WI38 (cell line): ENCODE data around the gene BCOR.

Experiments used
- H3K4me3 ChIP-seq: 2 replicates; pipeline ENCODE4 v1.5.1; 2011; ENCODE audit warnings: low read depth, mild to moderate bottlenecking, control low read depth, low read length
- TF ChIP-seq, protein P1 (sequence below): IDR thresholded peaks from 2 replicates; pipeline ENCODE4 v1.5.1; 2012; ENCODE audit warnings: low read depth, mild to moderate bottlenecking, control low read depth, low read length

The BCOR gene

DNA sequence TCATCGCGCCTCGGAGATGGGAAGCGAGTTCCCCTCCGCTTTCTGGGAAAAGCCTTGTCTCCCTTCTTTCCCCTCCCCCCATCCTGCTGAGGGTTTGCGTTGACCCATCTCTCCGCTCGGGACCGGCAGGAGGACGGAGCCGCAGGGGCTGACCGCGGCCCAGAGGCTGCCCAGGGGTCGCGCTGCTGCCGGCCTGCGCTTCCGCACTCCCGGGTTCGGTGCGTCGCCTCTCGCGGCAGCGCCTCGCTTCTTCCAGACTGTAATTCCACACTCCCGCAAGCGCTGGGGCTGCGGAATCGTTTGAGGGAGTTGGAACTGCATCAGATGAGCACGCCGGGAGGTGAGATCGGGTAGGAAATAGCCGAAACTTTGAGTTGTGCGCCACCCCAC, 88.3 kb downstream of the BCOR start:
- no peak overlapping the region for H3K4me3 ChIP-seq
- TF ChIP-seq, protein P1, sequence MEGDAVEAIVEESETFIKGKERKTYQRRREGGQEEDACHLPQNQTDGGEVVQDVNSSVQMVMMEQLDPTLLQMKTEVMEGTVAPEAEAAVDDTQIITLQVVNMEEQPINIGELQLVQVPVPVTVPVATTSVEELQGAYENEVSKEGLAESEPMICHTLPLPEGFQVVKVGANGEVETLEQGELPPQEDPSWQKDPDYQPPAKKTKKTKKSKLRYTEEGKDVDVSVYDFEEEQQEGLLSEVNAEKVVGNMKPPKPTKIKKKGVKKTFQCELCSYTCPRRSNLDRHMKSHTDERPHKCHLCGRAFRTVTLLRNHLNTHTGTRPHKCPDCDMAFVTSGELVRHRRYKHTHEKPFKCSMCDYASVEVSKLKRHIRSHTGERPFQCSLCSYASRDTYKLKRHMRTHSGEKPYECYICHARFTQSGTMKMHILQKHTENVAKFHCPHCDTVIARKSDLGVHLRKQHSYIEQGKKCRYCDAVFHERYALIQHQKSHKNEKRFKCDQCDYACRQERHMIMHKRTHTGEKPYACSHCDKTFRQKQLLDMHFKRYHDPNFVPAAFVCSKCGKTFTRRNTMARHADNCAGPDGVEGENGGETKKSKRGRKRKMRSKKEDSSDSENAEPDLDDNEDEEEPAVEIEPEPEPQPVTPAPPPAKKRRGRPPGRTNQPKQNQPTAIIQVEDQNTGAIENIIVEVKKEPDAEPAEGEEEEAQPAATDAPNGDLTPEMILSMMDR, result no peak

DNA sequence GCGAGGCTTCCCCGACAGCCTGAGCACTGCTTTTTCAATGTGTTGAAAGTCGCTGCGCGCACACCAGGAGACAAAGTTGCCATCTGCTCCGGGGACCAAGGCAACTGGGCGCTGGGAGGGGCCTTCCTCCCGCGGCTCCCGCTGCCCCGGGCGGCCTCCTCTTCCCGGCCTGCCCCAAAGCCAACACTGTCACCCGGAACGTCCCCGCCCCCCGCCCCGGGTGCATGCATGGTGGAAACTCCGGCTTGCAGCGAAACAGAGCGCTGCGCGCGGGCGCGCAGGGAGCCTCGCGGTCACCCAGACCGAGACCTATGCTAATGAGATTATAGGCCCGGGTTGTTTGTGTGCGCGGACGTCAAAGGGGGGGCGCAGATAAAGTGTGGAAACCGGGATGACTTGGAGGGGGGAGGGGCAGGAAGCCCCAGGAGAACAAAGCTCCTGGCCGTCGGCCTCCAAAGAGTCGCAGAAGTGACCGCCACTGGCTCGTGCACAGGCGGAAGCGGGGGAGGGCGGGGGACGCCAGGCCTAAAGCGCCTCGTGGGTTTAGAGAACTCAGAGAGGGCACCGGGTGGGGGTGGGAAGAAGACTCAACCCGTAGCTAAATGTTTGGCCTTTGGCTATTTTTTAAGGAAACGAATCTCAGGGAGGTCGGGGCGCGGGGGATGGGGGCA, 88.8 kb downstream of the BCOR start:
- H3K4me3 ChIP-seq, result no peak overlapping the region
- TF ChIP-seq, protein P1, result no peak

DNA sequence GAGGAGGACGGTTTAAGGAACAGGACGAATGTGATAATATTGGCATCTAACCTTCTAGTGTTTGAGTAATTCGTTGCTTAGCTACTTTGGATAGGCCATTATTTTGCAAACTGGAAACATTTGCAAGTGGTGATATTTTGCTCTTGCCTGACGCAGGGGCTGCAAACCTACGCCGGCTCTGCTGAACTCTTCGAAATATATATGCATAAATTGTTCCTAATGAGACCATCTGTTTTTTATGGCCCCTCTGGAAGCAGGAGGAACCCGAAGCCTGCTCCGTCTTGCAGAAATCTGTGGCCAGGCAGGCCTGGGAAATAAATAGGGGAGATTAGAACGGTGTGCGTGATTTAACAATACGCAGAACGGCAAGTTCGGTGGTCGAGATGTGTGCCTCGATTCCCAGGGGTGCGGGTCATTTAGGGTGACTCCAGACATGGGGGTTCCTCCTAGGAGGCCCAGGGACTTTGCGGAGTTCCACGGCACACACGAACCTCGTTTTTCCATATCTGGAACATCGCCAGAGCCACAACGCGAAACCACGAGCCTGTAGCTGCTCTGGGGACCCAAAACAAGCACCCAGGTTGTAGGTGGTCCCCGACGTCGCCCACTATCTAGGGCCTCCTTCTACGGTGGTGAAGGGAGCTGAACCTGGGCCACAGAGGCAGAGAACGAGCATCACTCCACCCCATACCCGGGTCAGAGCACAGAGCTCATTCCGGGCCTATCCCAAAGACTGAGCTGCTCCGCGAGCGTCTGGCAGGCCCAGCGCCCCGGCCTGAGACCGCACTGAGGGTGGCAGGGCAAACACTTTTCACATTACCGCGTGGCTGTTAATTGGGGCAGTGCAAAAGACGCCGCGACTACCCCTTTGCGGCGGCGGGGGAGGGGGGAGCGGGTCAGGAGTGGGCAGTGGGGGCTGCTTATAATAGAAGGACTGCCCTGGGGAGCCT, 89.7 kb downstream of the BCOR start:
- H3K4me3 ChIP-seq, result no peak overlapping the region
- TF ChIP-seq, protein P1, result no peak

GRCh38 chrX:40007131-40007755, 90.5 kb downstream of the BCOR start:
- no peak overlapping the region for H3K4me3 ChIP-seq
- TF ChIP-seq, protein P1, result no peak

- TF ChIP-seq, protein P1, result no peak
- H3K4me3 ChIP-seq, result no peak overlapping the region
These were observed 91.4 kb downstream of the BCOR start for GRCh38 chrX:40006106-40007017.

DNA sequence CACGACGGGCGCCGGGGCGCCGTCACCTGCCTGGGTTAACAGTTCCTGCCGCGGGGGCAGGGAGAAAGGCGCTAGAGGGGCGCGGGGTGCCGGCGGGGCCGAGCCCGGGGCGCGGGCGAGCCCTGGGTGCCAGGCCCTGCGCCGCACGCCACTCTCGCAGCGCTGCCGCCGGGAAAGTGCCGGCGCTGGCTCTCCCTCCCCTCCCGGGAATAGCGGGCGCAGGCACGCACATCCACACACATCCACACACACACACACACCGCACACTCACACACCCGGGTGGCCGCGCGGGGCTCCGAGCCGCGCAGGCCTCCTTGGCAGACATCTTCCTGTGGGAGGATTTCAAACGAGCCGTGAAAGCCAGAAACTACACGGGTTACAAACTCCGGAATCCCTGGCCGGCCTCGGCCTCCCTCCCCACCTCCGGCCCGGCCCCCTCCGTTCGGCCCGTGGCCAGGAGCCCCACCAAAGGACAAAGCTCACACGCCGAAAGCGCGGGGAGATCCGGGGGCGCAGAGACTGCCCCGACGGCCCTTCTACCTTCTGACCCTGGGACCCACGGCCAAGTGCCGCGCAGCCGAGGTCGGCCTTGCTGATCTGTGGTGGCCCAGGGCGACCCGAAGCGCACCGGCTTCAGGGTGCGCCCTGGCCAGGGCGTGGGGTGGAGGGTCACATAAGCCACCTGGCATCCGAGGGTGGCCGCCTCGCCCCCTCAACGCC, 92.3 kb downstream of the BCOR start:
- H3K4me3 ChIP-seq, result no peak overlapping the region
- TF ChIP-seq, protein P1, result no peak
